HEK293 (cell line): ENCODE measurements around the gene EXT2.

Source experiments
- ZBTB6 ChIP-seq: fragments of 450-650 bp; formaldehyde crosslinking; IDR thresholded peaks from 2 replicates; pipeline ENCODE4 v1.5.1; 2017; ENCODE audit warnings: missing biosample characterization, missing genetic modification characterization
- ZNF140 ChIP-seq: fragments of 450-650 bp; formaldehyde crosslinking; IDR thresholded peaks from 2 replicates; pipeline ENCODE4 v1.5.1; 2016; ENCODE audit warnings: missing biosample characterization, missing genetic modification characterization
- ZNF549 ChIP-seq: fragments of 450-650 bp; IDR thresholded peaks from 2 replicates; pipeline ENCODE4 v1.5.1; 2018; ENCODE audit warnings: missing biosample characterization, missing genetic modification characterization, mild to moderate bottlenecking, inconsistent platforms, moderate library complexity
- ZNF654 ChIP-seq: fragments of 450-650 bp; formaldehyde crosslinking; IDR thresholded peaks from 2 replicates; pipeline ENCODE4 v1.5.1; 2016; ENCODE audit warnings: low read depth, missing biosample characterization, missing genetic modification characterization
- TF ChIP-seq, protein P1 (sequence below): fragments of 450-650 bp; formaldehyde crosslinking; IDR thresholded peaks from 2 replicates; pipeline ENCODE4 v1.5.1; 2016; ENCODE audit warnings: missing biosample characterization, missing genetic modification characterization
- TF ChIP-seq, protein P2 (sequence below): IDR thresholded peaks from 2 replicates; pipeline ENCODE4 v1.6.1; 2011; ENCODE audit warnings: mild to moderate bottlenecking, low read depth, low read length, borderline replicate concordance

- TF ChIP-seq, protein P1, sequence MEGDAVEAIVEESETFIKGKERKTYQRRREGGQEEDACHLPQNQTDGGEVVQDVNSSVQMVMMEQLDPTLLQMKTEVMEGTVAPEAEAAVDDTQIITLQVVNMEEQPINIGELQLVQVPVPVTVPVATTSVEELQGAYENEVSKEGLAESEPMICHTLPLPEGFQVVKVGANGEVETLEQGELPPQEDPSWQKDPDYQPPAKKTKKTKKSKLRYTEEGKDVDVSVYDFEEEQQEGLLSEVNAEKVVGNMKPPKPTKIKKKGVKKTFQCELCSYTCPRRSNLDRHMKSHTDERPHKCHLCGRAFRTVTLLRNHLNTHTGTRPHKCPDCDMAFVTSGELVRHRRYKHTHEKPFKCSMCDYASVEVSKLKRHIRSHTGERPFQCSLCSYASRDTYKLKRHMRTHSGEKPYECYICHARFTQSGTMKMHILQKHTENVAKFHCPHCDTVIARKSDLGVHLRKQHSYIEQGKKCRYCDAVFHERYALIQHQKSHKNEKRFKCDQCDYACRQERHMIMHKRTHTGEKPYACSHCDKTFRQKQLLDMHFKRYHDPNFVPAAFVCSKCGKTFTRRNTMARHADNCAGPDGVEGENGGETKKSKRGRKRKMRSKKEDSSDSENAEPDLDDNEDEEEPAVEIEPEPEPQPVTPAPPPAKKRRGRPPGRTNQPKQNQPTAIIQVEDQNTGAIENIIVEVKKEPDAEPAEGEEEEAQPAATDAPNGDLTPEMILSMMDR (tag by site-specific recombination): no peak
- no peak for TF ChIP-seq ZNF549 (tag by site-specific recombination)
- TF ChIP-seq ZNF654: no peak
- TF ChIP-seq ZBTB6 (tag by site-specific recombination): no peak
- TF ChIP-seq, protein P2, sequence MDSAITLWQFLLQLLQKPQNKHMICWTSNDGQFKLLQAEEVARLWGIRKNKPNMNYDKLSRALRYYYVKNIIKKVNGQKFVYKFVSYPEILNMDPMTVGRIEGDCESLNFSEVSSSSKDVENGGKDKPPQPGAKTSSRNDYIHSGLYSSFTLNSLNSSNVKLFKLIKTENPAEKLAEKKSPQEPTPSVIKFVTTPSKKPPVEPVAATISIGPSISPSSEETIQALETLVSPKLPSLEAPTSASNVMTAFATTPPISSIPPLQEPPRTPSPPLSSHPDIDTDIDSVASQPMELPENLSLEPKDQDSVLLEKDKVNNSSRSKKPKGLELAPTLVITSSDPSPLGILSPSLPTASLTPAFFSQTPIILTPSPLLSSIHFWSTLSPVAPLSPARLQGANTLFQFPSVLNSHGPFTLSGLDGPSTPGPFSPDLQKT: no peak
- TF ChIP-seq ZNF140 (tag by site-specific recombination): no peak
Observed at GRCh38 chr11:44203270-44204043, 108.0 kb downstream of the EXT2 start.
